Urinary bladder (tissue), 2 donors: ENCODE results near the gene PRR20A. TPM values are rescaled to one million over a fixed set of nuclear protein-coding genes. Genes with fewer than 3 reads are reported as not detected.

Experiments
- polyA plus RNA-seq: library from polyadenylated mRNA; stranded (reverse); fragments of 200-250 nt; gene quantifications from one replicate; pipeline ENCODE4 v1.2.3, GENCODE V29; 2013
- small RNA-seq: library from RNA; depleted of rRNA; stranded (forward); fragments of <200 nt; gene quantifications from one replicate; pipeline ENCODE3, GENCODE V24; 2014
- total RNA-seq: library from RNA; depleted of rRNA; stranded (reverse); fragments of >200 nt; gene quantifications from one replicate; pipeline ENCODE4 v1.2.3, GENCODE V29; 2014
- donor health status: healthy.

The PRR20A gene
- total and polyA plus RNA-seq, 2 donors: not detected

Small RNA genes within 50 kb of the gene (small RNA-seq; reads per million reads assigned to genes)
- not detected for gene PRR20FP

Other genes starting within 250 kb of the PRR20A start
- gene PRR20B, start 6.6 kb downstream of the PRR20A start, total RNA-seq: not detected
- not detected for gene PRR20B, start 6.6 kb downstream of the PRR20A start, polyA plus RNA-seq
- gene PRR20C, start 13.1 kb downstream of the PRR20A start, total RNA-seq: not detected
- gene PRR20C, start 13.1 kb downstream of the PRR20A start, polyA plus RNA-seq: not detected
- not detected for gene PRR20D, start 19.7 kb downstream of the PRR20A start, total RNA-seq
- gene PRR20D, start 19.7 kb downstream of the PRR20A start, polyA plus RNA-seq: not detected
- gene PRR20E, start 26.3 kb downstream of the PRR20A start, total RNA-seq: not detected
- gene PRR20E, start 26.3 kb downstream of the PRR20A start, polyA plus RNA-seq: not detected